Measurements from ENCODE around the gene TARS2. TPM values are rescaled to one million over a fixed set of nuclear protein-coding genes. Genes with fewer than 3 reads are reported as not detected.

The TARS2 gene
- polyA plus RNA-seq (2013): 10.1 and 11.0 TPM in 2 replicates

GRCh38 chr1:150486966-150487762 lies at the start of gene TARS2:
Gene TARS2 (plus strand): TSS chr1:150487419. CDS start chr1:150487451, 32 bp downstream.
- peaks cover 4 to 6% of the 10 kb centered on the region in 2 experiments for H3K4me1 ChIP-seq (ENCODE audit: control insufficient read depth in 1 of 2, insufficient read depth in 2 of 2, low read length in 2 of 2)
- peak within 1 kb of the TSS; percentile 44 for H2BK120ac ChIP-seq (ENCODE audit: insufficient read depth, low read length, poor library complexity)
- peak within 1 kb of the TSS; percentile 73 for H3K18ac ChIP-seq (ENCODE audit: low read length)
- H2AK5ac ChIP-seq (ENCODE audit: low read length): no peak within 1 kb of the TSS
- DNase-seq: peak; percentile 98 to 99
- peak within 1 kb of the TSS; percentile 92 for H4K12ac ChIP-seq (ENCODE audit: low read depth, low read length)
- H2BK12ac ChIP-seq (ENCODE audit: low read length): no peak within 1 kb of the TSS
- no peak within 1 kb of the TSS for H3K23ac ChIP-seq (ENCODE audit: low read length)
- H3K9ac ChIP-seq (ENCODE audit: low read length): peak within 1 kb of the TSS; percentile 89
- H3K79me2 ChIP-seq (ENCODE audit: control insufficient read depth, insufficient read depth, low read length, poor library complexity): peaks cover 3% of the 10 kb centered on the region
- H2BK5ac ChIP-seq (ENCODE audit: low read depth, low read length, poor library complexity): no peak within 1 kb of the TSS
- H3K79me1 ChIP-seq (ENCODE audit: low read length): peaks cover 4% of the 10 kb centered on the region
- H4K91ac ChIP-seq (ENCODE audit: low read depth, low read length): peak within 1 kb of the TSS; percentile 45
- H3K4me2 ChIP-seq (ENCODE audit: low read length): peak within 1 kb of the TSS; percentile 99
- no peak within 1 kb of the TSS for H3K27ac ChIP-seq (ENCODE audit: low read depth, low read length)
- H3K27me3 ChIP-seq (ENCODE audit: insufficient read depth, low read length): no peaks in the 10 kb centered on the region
- H3K9me3 ChIP-seq (ENCODE audit: insufficient read depth, low read depth, low read length): no peaks in the 10 kb centered on the region
- H4K8ac ChIP-seq (ENCODE audit: low read depth, low read length): peak within 1 kb of the TSS; percentile 92
- peak within 1 kb of the TSS; percentile 73 for H2AFZ ChIP-seq (ENCODE audit: insufficient read depth, low read length, poor library complexity)
- H3K14ac ChIP-seq (ENCODE audit: low read length): peak within 1 kb of the TSS; percentile 27
- peak within 1 kb of the TSS; percentile 86 for H3K4me3 ChIP-seq (ENCODE audit: low read depth, low read length)
- H3K4ac ChIP-seq (ENCODE audit: low read depth, low read length): peak within 1 kb of the TSS; percentile 49
- peaks cover 7 to 13% of the 10 kb centered on the region in 2 experiments for H3K36me3 ChIP-seq (ENCODE audit: control insufficient read depth in 1 of 2, insufficient read depth in 2 of 2, low read length in 2 of 2)
- whole genome bisulfite sequencing (ENCODE audit: extremely low coverage, insufficient coverage, insufficient read length): no CpG with 5 or more reads among the region's 30 CpGs

GRCh38 chr1:150441121-150441520 lies 46.1 kb upstream of the TARS2 start:
- Histone ChIP-seq H4K91ac (ENCODE audit: low read depth, low read length) (no peak overlapping the region), H2AFZ (ENCODE audit: insufficient read depth, low read length, poor library complexity) (no peak overlapping the region), H3K4me3 (ENCODE audit: low read depth, low read length) (no peak overlapping the region), H3K14ac (ENCODE audit: low read length) (no peak overlapping the region), H3K79me2 (ENCODE audit: control insufficient read depth, insufficient read depth, low read length, poor library complexity) (peaks cover 1% of the 10 kb centered on the region), H3K4ac (ENCODE audit: low read depth, low read length) (no peak overlapping the region), H4K12ac (ENCODE audit: low read depth, low read length) (no peak overlapping the region), H3K79me1 (ENCODE audit: low read length) (no peaks in the 10 kb centered on the region), H2BK5ac (ENCODE audit: low read depth, low read length, poor library complexity) (no peak overlapping the region), H4K8ac (ENCODE audit: low read depth, low read length) (no peak overlapping the region), H3K9me3 (ENCODE audit: insufficient read depth, low read depth, low read length) (no peaks in the 10 kb centered on the region), H3K4me1 (ENCODE audit: control insufficient read depth in 1 of 2, insufficient read depth in 2 of 2, low read length in 2 of 2) (no peaks in the 10 kb centered on the region), H2AK5ac (ENCODE audit: low read length) (no peak overlapping the region), H3K9ac (ENCODE audit: low read length) (no peak overlapping the region), H3K27ac (ENCODE audit: low read depth, low read length) (no peak overlapping the region), H3K4me2 (ENCODE audit: low read length) (no peak overlapping the region), H2BK120ac (ENCODE audit: insufficient read depth, low read length, poor library complexity) (no peak overlapping the region), H2BK12ac (ENCODE audit: low read length) (no peak overlapping the region), H3K18ac (ENCODE audit: low read length) (no peak overlapping the region), H3K23ac (ENCODE audit: low read length) (no peak overlapping the region), H3K27me3 (ENCODE audit: insufficient read depth, low read length) (no peaks in the 10 kb centered on the region), H3K36me3 (ENCODE audit: control insufficient read depth in 1 of 2, insufficient read depth in 2 of 2, low read length in 2 of 2) (peaks cover 0 to 3% of the 10 kb centered on the region in 2 experiments)
- 100% methylated on average over 1 of the region's 2 CpGs for WGBS (ENCODE audit: extremely low coverage, insufficient coverage, insufficient read length)
- no peak for DNase-seq

DNA sequence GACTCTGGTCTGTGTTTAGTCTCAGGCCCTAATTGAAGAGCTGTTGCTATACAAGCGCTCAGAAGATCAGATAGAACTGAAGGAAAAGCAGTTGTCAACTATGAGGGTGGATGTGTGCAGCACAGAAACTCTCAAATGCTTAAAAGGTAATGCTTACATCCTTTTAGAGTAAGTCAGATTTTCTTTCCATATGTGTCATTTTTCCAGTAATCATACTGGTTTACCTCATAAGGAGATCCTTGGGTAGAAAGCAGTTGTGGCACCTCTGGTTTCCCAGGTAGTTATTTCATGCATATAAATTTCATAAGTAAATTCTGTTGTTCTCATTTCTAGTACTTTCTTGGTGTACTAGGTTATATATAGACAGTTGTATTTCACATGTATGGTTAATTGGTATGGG lies 43.0 kb upstream of the TARS2 start:
- no peaks in the 10 kb centered on the region for H3K9me3 ChIP-seq (ENCODE audit: insufficient read depth, low read depth, low read length)
- H4K91ac ChIP-seq (ENCODE audit: low read depth, low read length): no peak overlapping the region

DNA sequence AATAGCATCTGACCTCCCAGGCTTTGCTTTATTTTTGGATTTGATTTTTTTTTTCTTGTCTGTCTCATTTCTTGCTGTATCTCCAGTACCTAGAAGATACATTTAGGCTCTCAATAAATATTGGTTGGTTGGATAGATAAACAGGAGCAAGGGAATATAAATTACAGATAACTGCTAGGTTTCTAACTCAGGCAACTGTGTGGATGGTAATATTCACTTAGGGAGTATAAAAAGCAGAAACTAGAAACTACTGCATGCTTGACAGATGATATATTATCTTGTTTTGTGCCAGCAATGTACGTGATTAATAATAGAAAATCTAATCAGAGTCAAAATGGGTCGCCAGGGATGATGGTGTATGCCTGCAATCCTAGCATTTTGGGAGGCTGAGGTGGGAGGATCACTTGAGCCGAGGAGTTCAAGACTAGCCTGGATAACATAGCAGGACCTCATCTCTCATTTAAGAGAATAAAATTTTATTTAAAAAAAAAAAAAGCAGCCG lies 31.0 kb upstream of the TARS2 start:
- Histone ChIP-seq H3K27ac (ENCODE audit: low read depth, low read length) (no peak overlapping the region), H4K91ac (ENCODE audit: low read depth, low read length) (no peak overlapping the region), H3K23ac (ENCODE audit: low read length) (no peak overlapping the region), H3K4ac (ENCODE audit: low read depth, low read length) (no peak overlapping the region), H2AFZ (ENCODE audit: insufficient read depth, low read length, poor library complexity) (no peak overlapping the region), H3K9ac (ENCODE audit: low read length) (no peak overlapping the region), H3K9me3 (ENCODE audit: insufficient read depth, low read depth, low read length) (no peaks in the 10 kb centered on the region), H3K79me1 (ENCODE audit: low read length) (no peaks in the 10 kb centered on the region), H3K79me2 (ENCODE audit: control insufficient read depth, insufficient read depth, low read length, poor library complexity) (no peaks in the 10 kb centered on the region), H3K4me2 (ENCODE audit: low read length) (no peak overlapping the region), H3K36me3 (ENCODE audit: control insufficient read depth in 1 of 2, insufficient read depth in 2 of 2, low read length in 2 of 2) (peaks cover 16 to 18% of the 10 kb centered on the region in 2 experiments), H3K18ac (ENCODE audit: low read length) (no peak overlapping the region), H4K12ac (ENCODE audit: low read depth, low read length) (no peak overlapping the region), H3K4me3 (ENCODE audit: low read depth, low read length) (no peak overlapping the region), H3K14ac (ENCODE audit: low read length) (no peak overlapping the region), H2BK120ac (ENCODE audit: insufficient read depth, low read length, poor library complexity) (no peak overlapping the region), H4K8ac (ENCODE audit: low read depth, low read length) (no peak overlapping the region), H2AK5ac (ENCODE audit: low read length) (no peak overlapping the region), H3K27me3 (ENCODE audit: insufficient read depth, low read length) (no peaks in the 10 kb centered on the region), H2BK12ac (ENCODE audit: low read length) (no peak overlapping the region), H3K4me1 (ENCODE audit: control insufficient read depth in 1 of 2, insufficient read depth in 2 of 2, low read length in 2 of 2) (no peaks in the 10 kb centered on the region), H2BK5ac (ENCODE audit: low read depth, low read length, poor library complexity) (no peak overlapping the region)
- no CpG with 5 or more reads among the region's 4 CpGs for WGBS (ENCODE audit: extremely low coverage, insufficient coverage, insufficient read length)
- no peak for DNase-seq

More for the DNA sequence above, 43.0 kb upstream of the TARS2 start:
- peaks cover under 1% of the 10 kb centered on the region for H3K79me2 ChIP-seq (ENCODE audit: control insufficient read depth, insufficient read depth, low read length, poor library complexity)
- H2BK120ac ChIP-seq (ENCODE audit: insufficient read depth, low read length, poor library complexity): no peak overlapping the region
- no peak for DNase-seq
- H3K4me2 ChIP-seq (ENCODE audit: low read length): no peak overlapping the region
- H3K36me3 ChIP-seq (ENCODE audit: control insufficient read depth in 1 of 2, insufficient read depth in 2 of 2, low read length in 2 of 2): peaks cover 9 to 11% of the 10 kb centered on the region in 2 experiments
- WGBS (ENCODE audit: extremely low coverage, insufficient coverage, insufficient read length): no CpG with 5 or more reads among the region's 1 CpG
- H2AFZ ChIP-seq (ENCODE audit: insufficient read depth, low read length, poor library complexity): no peak overlapping the region
- no peak overlapping the region for H3K23ac ChIP-seq (ENCODE audit: low read length)
- H3K18ac ChIP-seq (ENCODE audit: low read length): no peak overlapping the region
- no peak overlapping the region for H4K12ac ChIP-seq (ENCODE audit: low read depth, low read length)
- H2BK5ac ChIP-seq (ENCODE audit: low read depth, low read length, poor library complexity): no peak overlapping the region
- no peak overlapping the region for H2BK12ac ChIP-seq (ENCODE audit: low read length)
- H3K79me1 ChIP-seq (ENCODE audit: low read length): no peaks in the 10 kb centered on the region
- H3K9ac ChIP-seq (ENCODE audit: low read length): no peak overlapping the region
- H3K27ac ChIP-seq (ENCODE audit: low read depth, low read length): no peak overlapping the region
- H3K27me3 ChIP-seq (ENCODE audit: insufficient read depth, low read length): no peaks in the 10 kb centered on the region
- no peaks in the 10 kb centered on the region for H3K4me1 ChIP-seq (ENCODE audit: control insufficient read depth in 1 of 2, insufficient read depth in 2 of 2, low read length in 2 of 2)
- no peak overlapping the region for H3K4ac ChIP-seq (ENCODE audit: low read depth, low read length)
- no peak overlapping the region for H3K14ac ChIP-seq (ENCODE audit: low read length)
- no peak overlapping the region for H2AK5ac ChIP-seq (ENCODE audit: low read length)
- no peak overlapping the region for H4K8ac ChIP-seq (ENCODE audit: low read depth, low read length)
- no peak overlapping the region for H3K4me3 ChIP-seq (ENCODE audit: low read depth, low read length)
